Retina (tissue), 1 donor: ENCODE results near the gene PIP4K2A.

Source experiments
- DNase-seq: peaks from one replicate; pipeline ENCODE4 v3.0.0-alpha.2; 2016

Gene PIP4K2A

GRCh38 chr10:22634606-22635459, 79.5 kb downstream of the PIP4K2A start:
- no peak for DNase-seq

- no peak for DNase-seq
Observed at GRCh38 chr10:22634093-22634492, 80.3 kb downstream of the PIP4K2A start.

DNA sequence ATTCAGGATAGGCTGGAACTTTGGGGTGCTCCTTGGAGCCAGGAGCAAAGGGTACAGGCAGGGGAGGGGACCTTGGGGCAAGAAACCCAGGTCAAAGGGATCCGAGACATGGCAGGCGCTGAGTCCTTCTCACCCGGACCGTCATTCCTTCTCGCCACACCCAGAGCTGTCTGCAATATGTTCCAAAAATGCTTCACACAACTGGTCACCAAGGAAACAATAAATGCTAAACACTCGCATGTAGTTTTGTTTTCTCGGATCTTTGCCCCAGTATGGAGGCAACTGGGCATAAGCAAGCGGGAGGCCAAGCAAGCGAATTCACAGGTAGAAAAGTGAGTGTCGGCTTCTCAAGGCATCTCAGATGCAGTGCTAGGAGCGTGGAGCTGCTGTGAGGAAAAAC, 80.8 kb downstream of the PIP4K2A start:
- DNase-seq, result no peak

GRCh38 chr10:22633106-22633505, 81.3 kb downstream of the PIP4K2A start:
- DNase-seq, result no peak

DNA sequence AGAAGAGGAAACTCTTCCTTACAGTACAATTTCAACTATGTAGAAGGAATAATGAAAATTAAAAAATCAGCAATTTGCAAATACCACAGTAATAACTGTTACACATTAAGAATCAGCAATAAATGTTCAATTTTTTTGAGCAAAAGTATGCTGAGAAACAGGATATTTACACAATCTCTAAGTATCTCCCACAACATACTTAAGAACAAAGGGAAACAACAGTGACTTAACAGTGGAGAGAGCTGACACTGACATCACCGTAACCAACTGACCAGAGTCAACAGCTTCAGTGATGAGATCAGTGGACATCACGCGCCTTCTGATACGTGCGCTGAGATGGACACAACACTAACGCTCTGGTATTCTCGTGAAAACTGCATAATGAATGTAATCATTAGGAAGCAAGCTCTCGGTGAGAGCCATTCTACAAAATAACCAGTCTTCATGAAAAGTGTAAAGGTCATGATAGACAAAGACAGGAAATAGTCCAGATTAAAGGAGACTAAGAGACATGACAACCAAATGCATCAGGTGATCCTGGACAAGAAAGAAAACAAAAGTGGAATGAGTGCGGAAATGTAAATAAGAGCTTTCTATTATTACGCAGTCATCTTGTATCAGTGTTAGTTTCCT, 82.6 kb downstream of the PIP4K2A start:
- DNase-seq, result no peak

- no peak for DNase-seq
Observed at GRCh38 chr10:22631185-22631584, 83.2 kb downstream of the PIP4K2A start.

DNA sequence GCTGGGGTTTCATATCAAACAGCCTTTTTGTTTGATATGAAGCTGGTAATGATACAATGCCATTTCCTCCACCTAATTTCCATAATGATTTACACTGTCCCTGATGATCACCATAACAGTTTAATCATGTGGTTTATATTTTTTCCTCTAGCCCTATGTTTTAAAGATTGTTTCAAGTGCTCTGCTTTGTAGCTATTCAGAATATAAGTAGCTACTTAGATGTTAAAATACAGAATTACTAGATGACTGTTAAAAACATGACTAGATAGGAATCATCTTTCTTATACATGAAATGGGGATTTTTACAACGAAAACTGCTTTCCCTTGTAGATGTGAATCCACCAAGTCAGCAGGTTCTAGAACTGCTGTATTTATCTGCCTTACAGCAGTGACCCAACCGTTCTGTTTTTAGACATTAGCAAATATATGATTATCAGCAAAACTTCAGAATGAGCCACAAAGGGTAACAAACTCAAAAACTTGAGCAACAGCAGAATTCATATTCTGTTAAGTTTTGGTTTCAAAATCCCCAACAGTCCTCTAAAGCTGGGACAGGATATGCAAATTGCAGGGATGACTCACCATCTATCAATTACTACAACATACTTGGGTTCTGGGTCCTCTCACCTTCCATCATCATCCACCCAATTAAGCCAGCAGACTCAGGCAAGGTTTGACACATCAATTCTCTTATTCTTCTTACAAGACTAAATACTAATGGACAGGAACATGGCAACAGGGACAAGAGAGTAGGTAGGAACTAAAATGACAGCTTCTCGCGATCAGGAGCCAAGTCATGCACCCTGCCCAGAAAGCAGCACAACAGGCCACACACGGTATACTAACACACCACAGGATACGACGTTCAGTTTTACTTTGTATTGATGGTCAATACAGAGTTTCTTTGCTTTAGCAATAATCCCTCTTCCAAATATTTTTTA, 83.9 kb downstream of the PIP4K2A start:
- no peak for DNase-seq

DNA sequence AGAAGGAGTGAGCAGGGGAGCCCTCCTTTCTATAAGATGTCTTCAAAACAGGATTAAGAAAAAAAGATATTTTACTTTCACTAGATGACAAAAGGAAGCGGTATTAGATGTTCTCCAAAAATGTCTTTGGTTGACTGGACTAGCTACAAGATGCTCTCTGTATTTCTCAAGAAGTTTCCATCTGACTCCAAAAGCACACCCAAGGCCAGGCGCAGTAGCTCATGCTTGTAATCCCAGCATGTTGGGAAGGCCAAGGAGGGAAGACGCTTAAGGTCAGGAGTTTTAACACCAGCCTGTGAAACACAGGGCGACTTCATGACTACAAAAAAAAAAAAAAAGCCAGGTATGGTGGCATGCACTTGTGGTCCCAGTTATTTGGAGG, 84.5 kb downstream of the PIP4K2A start:
- DNase-seq, result no peak

GRCh38 chr10:22629126-22629525, 85.3 kb downstream of the PIP4K2A start:
- DNase-seq, result no peak

GRCh38 chr10:22628309-22628708, 86.1 kb downstream of the PIP4K2A start:
- DNase-seq, result no peak

DNA sequence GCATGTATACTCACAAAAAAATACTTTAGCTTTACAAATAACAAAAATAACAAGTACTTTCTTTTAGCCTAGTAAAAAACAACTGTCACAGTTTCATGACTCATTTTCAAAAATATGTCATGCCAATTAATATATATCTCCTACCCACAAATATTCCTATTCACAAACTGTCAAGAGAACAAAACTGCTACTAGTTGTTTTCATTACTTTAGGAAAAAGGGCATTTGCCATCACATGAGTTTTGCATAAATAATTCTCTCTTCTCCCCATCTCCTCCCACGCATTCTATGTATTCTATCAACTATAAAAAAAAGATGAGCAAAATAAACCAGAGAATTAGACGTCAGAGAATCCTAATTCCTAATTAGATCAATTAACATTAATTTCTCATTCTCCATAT, 87.6 kb downstream of the PIP4K2A start:
- DNase-seq, result no peak

GRCh38 chr10:22625516-22626290, 88.7 kb downstream of the PIP4K2A start:
- DNase-seq, result no peak

- DNase-seq, result no peak
Observed at GRCh38 chr10:22624287-22624738, 90.1 kb downstream of the PIP4K2A start.

DNA sequence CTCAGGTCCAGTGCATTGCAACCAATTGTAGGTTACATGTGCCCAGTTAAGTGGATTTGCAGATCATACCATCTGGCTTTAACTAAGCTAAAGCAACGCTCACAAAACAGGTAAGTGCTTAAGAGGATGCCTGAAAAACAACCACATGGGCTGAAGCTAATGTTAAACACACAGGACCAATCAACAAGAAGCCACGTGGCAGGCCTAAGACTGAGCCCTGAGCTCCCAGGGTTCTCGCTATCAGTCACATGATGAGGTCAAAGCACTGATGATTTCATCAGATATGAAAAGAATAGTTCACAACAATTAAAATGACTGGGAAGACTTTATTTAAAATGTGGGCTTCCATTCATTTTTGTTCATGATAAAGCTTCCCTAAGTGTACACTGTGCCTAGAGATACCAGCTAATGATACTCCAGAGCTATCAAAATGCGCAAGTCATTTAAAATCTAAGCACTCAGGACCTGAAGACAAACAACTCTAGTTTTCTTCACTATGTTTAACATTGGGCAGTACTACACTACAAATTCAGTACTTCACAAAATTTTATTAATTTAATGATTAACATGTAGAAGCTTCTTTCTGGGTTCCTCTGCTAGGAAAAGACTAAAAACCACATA, 90.6 kb downstream of the PIP4K2A start:
- DNase-seq, result no peak

DNA sequence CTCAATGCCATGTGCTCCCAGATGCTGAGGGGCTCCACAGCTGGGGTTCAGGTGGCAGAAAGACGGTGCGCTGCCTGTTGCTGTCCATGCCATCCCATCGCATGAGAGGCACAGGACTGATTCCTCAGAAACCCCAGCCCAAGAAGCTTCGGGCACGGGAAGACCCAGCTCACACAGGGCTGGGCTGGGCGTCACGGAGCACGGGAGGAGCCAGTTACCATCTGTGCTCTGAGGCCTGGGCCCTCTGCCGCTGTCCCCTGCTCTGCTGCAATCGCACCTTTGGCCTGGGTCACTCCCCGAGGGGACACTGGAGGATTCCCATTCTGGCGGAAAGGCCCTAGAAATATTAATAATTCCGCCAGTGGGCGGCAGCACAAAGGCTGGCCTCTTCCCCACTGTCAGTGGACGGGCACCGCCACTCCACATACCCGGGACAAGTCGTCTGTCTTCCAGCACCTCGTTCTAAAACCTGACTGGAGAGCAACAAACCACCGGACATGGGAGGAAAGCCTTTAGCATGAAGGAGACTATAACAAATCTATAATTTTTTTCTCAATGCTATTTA, 92.1 kb downstream of the PIP4K2A start:
- DNase-seq, result no peak

DNA sequence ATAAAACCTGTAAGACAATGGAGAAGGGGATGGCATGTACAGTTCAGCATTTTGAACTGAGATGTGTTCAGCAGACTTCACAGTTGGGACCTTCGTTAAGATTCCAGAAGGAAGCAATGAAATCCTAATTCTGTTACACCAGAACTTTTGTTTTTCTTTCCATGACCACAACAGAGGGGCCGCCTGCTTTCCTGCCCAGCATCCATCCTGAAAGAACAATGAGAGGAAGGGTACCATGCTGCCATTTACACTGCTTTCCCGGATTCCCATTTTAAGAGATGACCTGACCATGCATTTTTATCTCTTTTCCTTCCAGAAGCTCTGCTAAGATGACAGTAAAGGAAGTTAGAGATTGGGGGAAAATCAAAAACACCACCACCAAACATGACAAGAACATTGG, 92.7 kb downstream of the PIP4K2A start:
- DNase-seq, result no peak

GRCh38 chr10:22620929-22621328, 93.4 kb downstream of the PIP4K2A start:
- DNase-seq, result no peak

DNA sequence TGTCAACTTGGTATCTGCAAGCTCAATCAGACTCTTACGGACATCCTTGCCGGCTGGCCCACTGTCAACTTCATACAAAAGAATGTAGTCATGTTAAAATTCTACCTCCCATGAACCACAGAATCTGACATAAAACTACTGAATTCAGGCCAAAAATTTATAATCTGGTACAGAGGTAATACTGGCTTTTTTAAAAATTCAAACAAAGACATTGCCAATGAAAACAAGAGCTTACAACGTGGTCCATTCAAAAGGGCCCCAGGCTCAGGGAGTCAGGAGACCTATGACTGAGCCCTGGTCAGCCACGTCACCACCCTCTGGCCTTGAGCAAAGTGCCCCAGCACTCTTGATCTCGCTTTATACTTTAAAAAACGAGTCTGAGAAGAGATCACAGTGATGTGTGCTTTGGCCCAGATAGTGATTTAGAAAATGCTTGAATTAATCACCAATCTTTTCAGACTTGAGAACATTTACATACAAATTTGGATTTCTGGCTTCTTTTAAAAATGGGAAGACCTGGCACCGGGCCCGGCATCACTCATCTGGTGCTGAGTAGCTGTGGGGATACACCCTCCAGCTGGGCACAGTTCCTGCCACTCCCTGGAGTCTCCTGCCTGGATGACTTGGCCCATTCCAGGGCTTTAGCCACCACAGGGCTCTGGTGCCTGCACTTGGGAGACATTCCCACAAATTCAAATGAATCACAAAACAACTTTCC, 94.1 kb downstream of the PIP4K2A start:
- DNase-seq, result no peak

DNA sequence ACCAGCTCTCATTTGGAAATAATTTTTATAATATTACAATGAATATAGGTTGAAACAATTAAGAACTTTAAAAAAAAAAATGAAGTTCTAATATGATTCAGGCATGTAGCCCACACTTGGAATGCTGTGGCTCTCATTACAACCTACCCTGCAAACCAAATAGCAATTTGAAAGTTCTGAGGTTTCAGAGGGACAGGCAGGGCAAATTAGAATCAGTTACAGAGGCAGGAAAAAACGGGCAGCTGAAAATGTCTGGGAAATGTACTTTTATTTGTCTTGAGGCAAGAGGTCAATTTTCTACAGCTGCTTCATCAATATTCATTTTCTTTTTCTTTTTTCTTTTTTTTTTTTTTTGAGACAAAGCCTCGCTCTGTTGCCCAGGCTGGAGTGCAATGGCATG, 95.3 kb downstream of the PIP4K2A start:
- DNase-seq, result no peak

- DNase-seq, result no peak
Observed at GRCh38 chr10:22618078-22618785, 96.1 kb downstream of the PIP4K2A start.
